Gastrocnemius medialis (tissue), 4 donors: Measurements from ENCODE around the gene CCDC184. TPM values are rescaled to one million over a fixed set of nuclear protein-coding genes. Genes with fewer than 3 reads are reported as not detected.

Source experiments
- ATAC-seq, 2 donors: fragments of 150-250 bp; one replicate each; pipeline ENCODE4 v1.9.1; 2016
- DNase-seq, 2 donors: peaks; one replicate each; pipeline ENCODE4 v3.0.0-alpha.2; 2019
- H3K27ac ChIP-seq, 4 donors: fragments of 200-600 bp; sonication (generic); 1 replicate in 1 of 4; 2 replicates in 3 of 4; pipeline ENCODE4 v1.5.1; 2016 to 2018; ENCODE audit warnings: mild to moderate bottlenecking in 2 of 4, moderate library complexity in 1 of 4
- H3K27me3 ChIP-seq, 3 donors: fragments of 200-600 bp; sonication (generic) in 2 of 3; 1 replicate in 1 of 3; 2 replicates in 2 of 3; pipeline versions ENCODE4 v1.5.1 to v1.6.0; 2016 to 2019; ENCODE audit warnings: mild to moderate bottlenecking in 1 of 3, moderate library complexity in 1 of 3
- H3K36me3 ChIP-seq, 2 donors: fragments of 200-600 bp; sonication (generic) in 1 of 2; one replicate each; pipeline ENCODE4 v1.5.1; 2017 to 2018
- H3K4me1 ChIP-seq, 2 donors: fragments of 200-600 bp; sonication (generic) in 1 of 2; one replicate each; pipeline ENCODE4 v1.5.1; 2016 to 2017; ENCODE audit warnings: mild to moderate bottlenecking in 2 of 2
- H3K4me3 ChIP-seq, 4 donors: fragments of 200-600 bp; sonication (generic) in 3 of 4; 1 replicate in 1 of 4; 2 replicates in 3 of 4; pipeline ENCODE4 v1.5.1; 2016 to 2019; ENCODE audit warnings: mild to moderate bottlenecking in 2 of 4
- H3K9me3 ChIP-seq, 3 donors: fragments of 200-600 bp; sonication (generic) in 2 of 3; 1 replicate in 1 of 3; 2 replicates in 2 of 3; pipeline ENCODE4 v1.5.1; 2016 to 2019
- POLR2A ChIP-seq, 2 donors: fragments of 450-650 bp; IDR thresholded peaks; one replicate each; pipeline ENCODE4 v1.6.1; 2017; ENCODE audit warnings: antibody characterized with exemption in 2 of 2, mild to moderate bottlenecking in 2 of 2, moderate library complexity in 2 of 2
- in situ Hi-C, 4 donors: fragments of 200-750 bp; cut with MboI; loops; one replicate each; pipeline versions ENCODE4 v1.15.0 to v1.8.0; 2017; ENCODE audit warnings: low sequenced_read_pairs in 4 of 4
- intact Hi-C: fragments of 100-400 bp; cut with DNase I; formaldehyde crosslinking; loops from one replicate; pipeline ENCODE4 v1.15.1; 2023; ENCODE audit warnings: low total_unique reads
- total RNA-seq, 4 donors: library from RNA; depleted of rRNA; stranded (reverse); fragments of >200 nt; gene quantifications; one replicate each; pipeline versions ENCODE4 v1.1.0 to v1.2.3, GENCODE V29; 2016
- TF ChIP-seq, protein P1 (sequence below), 5 experiments: fragments of 450-650 bp in 3 of 5; fragments of 200-600 bp in 2 of 5; sonication (generic) in 2 of 5; IDR thresholded peaks in 4 of 5; conservative IDR thresholded peaks in 1 of 5; 1 replicate in 4 of 5; 2 replicates in 1 of 5; pipeline ENCODE4 v1.5.1; 2016 to 2019; ENCODE audit warnings: antibody characterized with exemption in 5 of 5, mild to moderate bottlenecking in 3 of 5, moderate library complexity in 3 of 5

The CCDC184 gene
- total RNA-seq, 4 donors from 2014 or later, result 0.38 to 2.0 (median 1.1) TPM

GRCh38 chr12:48191096-48191495 lies 7.7 kb downstream of the CCDC184 start:
- no peak for DNase-seq
- no peak for ATAC-seq
- in situ Hi-C loops (loop anchor here in 3 of 4 donors (25.0 kb wide), 1 partner anchor 229 kb away; the partner anchor contains the start of gene TMEM106C (in 3 of the 3)), intact Hi-C loops (loop anchor here (10.0 kb wide), 3 partner anchors 286 to 624 kb away; partner anchors contain the start of genes CACNB3 and VDR)
- no peak for TF ChIP-seq POLR2A (IDR thresholded peaks at IDR 0.05)
- TF ChIP-seq, protein P1, sequence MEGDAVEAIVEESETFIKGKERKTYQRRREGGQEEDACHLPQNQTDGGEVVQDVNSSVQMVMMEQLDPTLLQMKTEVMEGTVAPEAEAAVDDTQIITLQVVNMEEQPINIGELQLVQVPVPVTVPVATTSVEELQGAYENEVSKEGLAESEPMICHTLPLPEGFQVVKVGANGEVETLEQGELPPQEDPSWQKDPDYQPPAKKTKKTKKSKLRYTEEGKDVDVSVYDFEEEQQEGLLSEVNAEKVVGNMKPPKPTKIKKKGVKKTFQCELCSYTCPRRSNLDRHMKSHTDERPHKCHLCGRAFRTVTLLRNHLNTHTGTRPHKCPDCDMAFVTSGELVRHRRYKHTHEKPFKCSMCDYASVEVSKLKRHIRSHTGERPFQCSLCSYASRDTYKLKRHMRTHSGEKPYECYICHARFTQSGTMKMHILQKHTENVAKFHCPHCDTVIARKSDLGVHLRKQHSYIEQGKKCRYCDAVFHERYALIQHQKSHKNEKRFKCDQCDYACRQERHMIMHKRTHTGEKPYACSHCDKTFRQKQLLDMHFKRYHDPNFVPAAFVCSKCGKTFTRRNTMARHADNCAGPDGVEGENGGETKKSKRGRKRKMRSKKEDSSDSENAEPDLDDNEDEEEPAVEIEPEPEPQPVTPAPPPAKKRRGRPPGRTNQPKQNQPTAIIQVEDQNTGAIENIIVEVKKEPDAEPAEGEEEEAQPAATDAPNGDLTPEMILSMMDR (IDR thresholded peaks at IDR 0.05 in 4 of 5, conservative IDR thresholded peaks at IDR 0.05 in 1 of 5), result no peak
- H3K9me3 ChIP-seq, result no peaks in the 10 kb centered on the region
- H3K36me3 ChIP-seq, result no peaks in the 10 kb centered on the region
- H3K27me3 ChIP-seq, result no peaks in the 10 kb centered on the region
- no peak overlapping the region for H3K27ac ChIP-seq
- H3K4me1 ChIP-seq, result no peaks in the 10 kb centered on the region
- no peak overlapping the region for H3K4me3 ChIP-seq

- Histone ChIP-seq H3K36me3 (no peaks in the 10 kb centered on the region), H3K4me1 (peaks cover 7 to 8% of the 10 kb centered on the region in 2 donors), H3K4me3 (no peak overlapping the region), H3K9me3 (no peaks in the 10 kb centered on the region), H3K27ac (no peak overlapping the region), H3K27me3 (no peaks in the 10 kb centered on the region)
- no peak for DNase-seq
- ATAC-seq, result no peak
- intact Hi-C loops, result loop anchor here (10.0 kb wide), 3 partner anchors 288 to 622 kb away; partner anchors contain the start of genes CACNB3 and VDR
- TF ChIP-seq, protein P1 (IDR thresholded peaks at IDR 0.05 in 4 of 5, conservative IDR thresholded peaks at IDR 0.05 in 1 of 5), result no peak
- TF ChIP-seq POLR2A (IDR thresholded peaks at IDR 0.05), result no peak
- in situ Hi-C loops, result loop anchor here in 3 of 4 donors (25.0 kb wide), 1 partner anchor 231 kb away; the partner anchor contains the start of gene TMEM106C (in 3 of the 3)
Observed at GRCh38 chr12:48192861-48193260, 9.4 kb downstream of the CCDC184 start.

DNA sequence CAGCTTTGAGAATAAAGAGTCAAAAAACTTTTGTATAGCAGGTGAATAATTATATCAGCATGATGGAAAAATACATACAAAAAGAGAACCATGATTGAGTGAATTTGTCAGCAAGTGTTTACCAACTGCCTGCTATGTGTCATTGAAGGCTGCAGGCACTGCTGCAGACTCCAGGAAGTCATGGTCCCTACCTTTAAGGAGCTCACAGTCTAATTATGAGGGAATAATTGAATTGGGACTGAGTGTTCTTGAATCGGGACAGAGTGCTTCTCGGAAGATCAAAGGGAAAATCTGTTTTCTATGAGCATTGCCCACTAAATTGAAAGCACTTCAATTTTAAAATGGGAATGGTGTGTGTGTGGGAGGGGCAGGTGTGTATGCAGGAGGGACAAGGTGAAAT lies 10.2 kb downstream of the CCDC184 start:
- ATAC-seq (no peak), DNase-seq (no peak)
- in situ Hi-C loops, result loop anchor here in 3 of 4 donors (25.0 kb wide), 1 partner anchor 231 kb away; the partner anchor contains the start of gene TMEM106C (in 3 of the 3)
- intact Hi-C loops, result loop anchor here (10.0 kb wide), 3 partner anchors 289 to 621 kb away; partner anchors contain the start of genes CACNB3 and VDR
- H3K4me1 ChIP-seq, result peaks cover 7 to 8% of the 10 kb centered on the region in 2 donors
- no peaks in the 10 kb centered on the region for H3K36me3 ChIP-seq
- no peak for TF ChIP-seq POLR2A (IDR thresholded peaks at IDR 0.05)
- TF ChIP-seq, protein P1 (IDR thresholded peaks at IDR 0.05 in 4 of 5, conservative IDR thresholded peaks at IDR 0.05 in 1 of 5), result no peak
- no peak overlapping the region for H3K4me3 ChIP-seq
- H3K9me3 ChIP-seq, result no peaks in the 10 kb centered on the region
- H3K27ac ChIP-seq, result no peak overlapping the region
- H3K27me3 ChIP-seq, result no peaks in the 10 kb centered on the region

GRCh38 chr12:48194799-48195201 lies 11.4 kb downstream of the CCDC184 start:
- no peaks in the 10 kb centered on the region for H3K9me3 ChIP-seq
- no peaks in the 10 kb centered on the region for H3K27me3 ChIP-seq
- H3K36me3 ChIP-seq, result no peaks in the 10 kb centered on the region
- intact Hi-C loops, result loop anchor here (5.0 to 10.0 kb wide), 4 partner anchors 232 to 620 kb away; partner anchors contain the start of genes CACNB3, TMEM106C and VDR
- in situ Hi-C loops, result loop anchor here in 3 of 4 donors (25.0 kb wide), 1 partner anchor 232 kb away; the partner anchor contains the start of gene TMEM106C (in 3 of the 3)
- ATAC-seq, result no peak
- no peak for DNase-seq
- TF ChIP-seq, protein P1 (IDR thresholded peaks at IDR 0.05 in 4 of 5, conservative IDR thresholded peaks at IDR 0.05 in 1 of 5), result no peak
- no peak for TF ChIP-seq POLR2A (IDR thresholded peaks at IDR 0.05)
- H3K27ac ChIP-seq, result no peak overlapping the region
- H3K4me1 ChIP-seq, result peaks cover 16 to 20% of the 10 kb centered on the region in 2 donors
- no peak overlapping the region for H3K4me3 ChIP-seq
